ENCODE measurements around the gene TGFBI.

Gene TGFBI

DNA sequence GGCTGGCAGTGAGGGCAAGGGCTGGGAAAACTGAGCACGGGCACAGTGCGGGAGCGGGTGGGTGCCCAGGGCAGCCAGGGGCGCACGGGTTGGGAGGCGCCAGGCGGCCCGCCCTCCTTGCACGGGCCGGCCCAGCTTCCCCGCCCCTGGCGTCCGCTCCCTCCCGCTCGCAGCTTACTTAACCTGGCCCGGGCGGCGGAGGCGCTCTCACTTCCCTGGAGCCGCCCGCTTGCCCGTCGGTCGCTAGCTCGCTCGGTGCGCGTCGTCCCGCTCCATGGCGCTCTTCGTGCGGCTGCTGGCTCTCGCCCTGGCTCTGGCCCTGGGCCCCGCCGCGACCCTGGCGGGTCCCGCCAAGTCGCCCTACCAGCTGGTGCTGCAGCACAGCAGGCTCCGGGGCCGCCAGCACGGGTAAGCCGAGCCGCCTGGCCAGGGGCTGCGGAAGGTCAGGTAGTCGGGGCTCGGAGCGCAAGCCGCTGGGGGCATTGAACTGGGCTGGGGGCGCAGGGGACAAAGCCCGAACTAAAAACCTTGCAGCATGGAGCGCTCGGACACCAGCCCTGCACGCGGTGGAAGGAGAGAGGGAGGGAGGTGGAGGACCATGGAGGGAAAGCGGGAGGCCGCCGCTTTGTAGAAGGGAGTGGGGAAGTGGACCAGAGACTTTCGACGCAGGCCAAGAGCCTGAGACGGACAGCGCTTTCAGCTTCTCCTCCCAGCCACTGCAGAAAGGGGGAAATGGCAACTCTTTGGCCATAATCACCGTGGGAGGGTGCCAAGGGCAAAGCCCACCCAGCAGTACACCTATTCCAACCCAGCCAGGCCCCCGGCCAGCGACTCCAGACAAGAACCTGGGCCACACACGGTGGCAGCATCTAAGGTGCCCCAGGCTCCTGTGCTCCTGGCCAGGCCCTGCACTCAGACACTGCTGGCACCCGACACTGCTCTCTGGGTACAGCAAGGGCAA lies at the start of gene TGFBI:
Gene TGFBI (plus strand): TSS at position 207 of the 961 bp plus-strand sequence. CDS start 68 bp downstream, at position 275.
- no peak for DNase-seq

DNA sequence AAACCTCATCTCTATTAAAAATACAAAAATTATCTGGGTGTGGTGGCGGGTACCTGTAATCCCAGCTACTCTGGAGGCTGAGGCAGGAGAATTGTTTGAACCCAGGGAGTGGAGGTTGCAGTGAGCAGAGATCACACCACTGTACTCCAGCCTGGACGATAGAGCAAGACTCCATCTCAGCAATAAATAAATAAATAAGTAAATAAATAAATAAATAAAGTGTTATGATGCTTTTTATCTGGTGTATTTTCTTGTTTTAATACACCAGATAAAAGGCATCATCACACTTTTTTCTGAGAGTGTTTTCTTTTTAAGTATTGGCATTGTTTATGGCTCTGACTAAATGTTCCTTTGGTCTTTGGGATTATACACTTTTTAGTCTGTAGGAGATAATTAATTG lies 49.8 kb upstream of the TGFBI start:
- no peak for DNase-seq

DNA sequence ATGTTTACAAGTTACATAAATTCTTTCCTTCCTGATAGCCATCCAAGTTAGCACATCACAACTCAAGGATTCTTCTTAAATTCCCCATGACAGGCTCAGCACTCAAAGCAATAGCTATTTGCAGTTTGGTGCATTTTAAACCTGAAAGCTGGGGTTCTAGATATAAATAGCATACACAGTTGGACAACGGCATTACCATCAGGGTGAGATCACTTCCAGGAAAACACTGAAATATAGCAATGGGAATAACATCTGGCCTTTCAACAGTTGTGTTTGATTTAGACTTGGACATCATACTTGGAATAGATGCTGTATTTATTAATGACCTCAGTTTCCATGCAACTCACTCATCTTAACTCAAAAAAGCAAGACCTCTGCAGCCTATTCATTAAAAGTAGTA lies 49.3 kb upstream of the TGFBI start:
- no peak for DNase-seq

DNA sequence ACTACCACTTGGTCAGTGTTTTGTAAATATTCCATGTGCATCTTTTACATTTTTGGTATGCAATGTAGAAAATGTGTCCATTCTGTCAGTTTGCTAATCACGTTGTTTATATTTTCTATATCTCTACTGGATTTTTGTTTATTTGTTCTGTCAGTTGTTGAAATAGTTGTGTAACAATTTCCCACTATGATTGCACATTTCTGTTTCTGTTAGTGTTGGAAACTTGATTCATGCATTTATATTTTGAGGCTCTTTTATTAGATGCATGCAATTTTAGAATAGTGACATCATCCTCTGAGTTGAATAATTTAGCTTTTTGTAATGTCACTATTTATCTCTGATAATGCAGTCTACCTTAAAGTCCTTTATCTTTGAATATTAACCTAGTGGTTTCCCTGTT lies 48.2 kb upstream of the TGFBI start:
- no peak for DNase-seq

DNA sequence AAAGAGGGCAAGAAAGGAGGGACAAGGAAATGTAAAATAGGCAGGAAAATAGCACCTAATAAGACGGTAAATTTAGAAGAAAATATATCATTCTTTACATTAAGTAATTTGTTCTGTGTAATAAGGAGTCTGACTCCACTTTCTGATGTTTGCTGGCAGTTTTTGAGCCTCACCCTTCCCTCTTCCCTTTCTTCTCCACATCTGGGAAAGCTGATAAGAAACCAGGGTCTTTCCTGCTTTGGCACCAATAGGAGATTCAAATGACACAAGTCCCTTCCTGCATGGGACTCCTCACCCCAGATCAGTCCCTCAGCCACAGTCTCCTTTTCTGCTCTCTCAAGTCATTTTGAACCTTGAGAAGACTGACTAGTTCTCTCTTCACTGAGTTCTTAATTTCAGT lies 42.8 kb upstream of the TGFBI start:
- no peak for DNase-seq

DNA sequence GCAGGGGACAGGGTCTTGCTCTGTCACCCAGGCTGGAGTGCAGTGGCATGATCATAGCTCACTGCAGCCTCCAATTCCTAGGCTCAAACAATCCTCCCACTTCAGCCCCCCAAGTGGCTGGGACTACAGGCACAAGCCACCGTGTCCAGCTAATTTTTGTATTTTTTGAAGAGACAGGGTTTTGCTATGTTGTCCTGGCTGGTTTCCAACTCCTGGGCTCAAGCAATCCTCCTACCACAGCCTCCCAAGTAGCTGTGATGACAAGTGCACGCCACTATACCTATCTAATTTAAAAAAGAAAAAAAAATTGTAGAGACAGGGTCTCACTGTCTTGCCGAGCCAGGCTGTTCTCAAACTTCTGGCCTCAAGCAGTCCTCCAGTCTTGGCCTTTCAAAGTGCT lies 42.4 kb upstream of the TGFBI start:
- DNase-seq = no peak

DNA sequence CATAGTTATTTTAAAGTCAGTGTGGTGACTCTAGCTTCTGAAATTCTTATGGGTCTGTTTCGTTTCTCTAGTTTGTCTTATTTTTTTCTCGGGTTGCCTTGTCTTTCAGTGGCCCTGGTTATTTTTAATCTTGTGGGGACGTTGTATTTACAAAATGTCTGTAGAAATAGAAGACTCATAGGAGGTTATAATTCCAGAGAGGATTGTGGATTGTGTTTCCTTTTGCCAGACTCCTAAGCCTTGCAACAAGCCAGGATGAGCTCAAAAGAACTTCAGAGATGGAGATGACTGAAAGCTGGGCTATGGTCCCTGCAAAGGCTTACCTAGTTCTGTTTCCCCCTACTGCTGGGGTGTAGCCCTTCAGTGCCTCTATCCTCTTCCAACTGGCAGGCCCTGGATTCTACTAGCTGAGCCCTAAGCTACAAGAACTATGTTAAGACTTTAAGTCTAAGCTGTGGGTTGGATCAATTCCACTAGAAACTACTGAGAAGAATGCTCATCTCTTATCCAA lies 41.8 kb upstream of the TGFBI start:
- no peak for DNase-seq

DNA sequence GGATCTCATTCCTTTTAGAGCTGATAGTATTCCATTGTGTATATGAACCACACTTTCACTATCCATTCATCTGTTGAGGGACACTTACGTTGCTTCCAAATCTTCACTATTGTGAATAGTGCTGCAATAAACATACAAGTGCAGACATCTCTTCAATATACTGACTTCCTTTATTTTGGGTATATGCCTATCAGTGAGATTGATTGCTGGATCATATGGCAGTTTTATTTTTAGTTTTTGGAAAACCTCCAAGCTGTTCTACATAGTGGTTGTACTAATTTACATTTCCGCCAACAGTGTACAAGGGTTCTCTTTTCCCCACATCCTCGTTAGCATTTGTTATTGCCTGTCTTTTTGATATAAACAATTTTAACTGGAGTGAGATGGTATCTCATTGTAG lies 40.2 kb upstream of the TGFBI start:
- DNase-seq = no peak

DNA sequence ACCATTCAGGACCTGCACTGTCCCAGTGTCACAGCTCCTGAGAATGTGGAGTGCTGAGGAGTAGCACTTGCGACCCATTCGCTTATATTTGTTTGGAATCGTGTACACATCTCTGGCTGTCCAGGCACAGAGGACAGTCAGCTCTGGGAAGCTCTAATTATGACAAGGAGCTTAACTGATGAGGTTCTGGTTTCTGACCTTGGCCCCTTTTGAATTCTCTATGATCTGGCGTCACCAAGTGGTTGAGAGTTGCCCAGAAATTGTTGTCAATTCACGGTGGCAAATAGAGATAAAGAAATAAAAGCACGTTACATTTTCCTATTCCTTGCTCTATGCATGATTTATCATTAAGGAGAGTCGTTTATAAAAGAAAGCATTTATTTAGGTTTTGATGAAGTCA lies 39.1 kb upstream of the TGFBI start:
- DNase-seq = no peak

DNA sequence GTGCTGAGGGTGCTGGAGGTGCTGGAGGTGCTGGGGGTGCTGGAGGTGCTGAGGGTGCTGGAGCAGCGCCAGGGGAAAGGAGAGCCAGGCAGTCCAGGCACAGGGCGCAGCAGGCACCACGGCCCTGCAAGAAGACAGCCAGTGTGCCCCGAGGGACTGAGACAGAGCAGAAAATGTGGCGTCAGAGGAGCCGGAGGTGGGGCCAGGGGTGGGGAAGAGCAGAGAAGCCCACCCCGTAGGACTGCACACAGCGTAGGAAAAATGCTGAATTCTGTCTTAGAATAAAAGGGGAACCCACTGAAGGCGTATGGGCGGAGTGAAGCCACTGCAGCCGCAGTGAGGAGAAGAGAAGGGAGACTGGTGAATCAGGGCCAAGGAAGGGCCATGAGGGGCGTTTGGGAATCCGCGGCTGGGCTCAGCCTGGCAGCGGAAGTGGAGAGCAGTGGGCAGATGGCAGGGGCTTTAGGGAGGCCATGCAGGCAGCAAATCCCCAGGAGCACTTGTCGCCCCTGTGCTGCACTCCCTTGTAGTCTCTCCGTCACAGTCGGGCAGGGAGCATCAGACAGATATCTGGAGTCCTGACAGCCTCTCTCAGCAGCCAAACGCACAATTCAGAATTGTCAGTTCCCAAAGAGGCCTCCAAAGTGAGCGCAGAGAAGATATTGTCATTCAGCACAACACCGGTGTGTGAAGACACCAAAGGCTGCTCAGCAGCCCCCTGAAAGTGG lies 38.1 kb upstream of the TGFBI start:
- no peak for DNase-seq

DNA sequence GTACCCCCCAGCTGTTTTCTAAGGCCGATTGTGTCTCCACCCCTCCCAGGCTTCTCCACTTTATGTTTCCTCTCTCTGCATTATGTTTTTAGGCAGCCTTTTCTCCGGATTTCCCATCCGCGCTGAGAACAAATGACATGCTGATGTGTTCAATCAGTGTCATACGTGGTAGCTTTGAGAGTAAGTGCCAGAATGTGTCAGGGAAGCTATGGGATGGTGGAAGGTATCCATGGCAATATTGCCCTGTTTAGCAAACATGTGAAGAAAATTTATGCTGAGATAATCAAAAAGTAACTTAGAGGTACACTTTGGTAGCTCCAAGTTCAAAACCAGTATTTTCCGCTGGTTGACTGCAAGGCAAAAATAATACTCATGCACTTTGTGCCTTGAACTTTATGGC lies 37.4 kb upstream of the TGFBI start:
- no peak for DNase-seq

DNA sequence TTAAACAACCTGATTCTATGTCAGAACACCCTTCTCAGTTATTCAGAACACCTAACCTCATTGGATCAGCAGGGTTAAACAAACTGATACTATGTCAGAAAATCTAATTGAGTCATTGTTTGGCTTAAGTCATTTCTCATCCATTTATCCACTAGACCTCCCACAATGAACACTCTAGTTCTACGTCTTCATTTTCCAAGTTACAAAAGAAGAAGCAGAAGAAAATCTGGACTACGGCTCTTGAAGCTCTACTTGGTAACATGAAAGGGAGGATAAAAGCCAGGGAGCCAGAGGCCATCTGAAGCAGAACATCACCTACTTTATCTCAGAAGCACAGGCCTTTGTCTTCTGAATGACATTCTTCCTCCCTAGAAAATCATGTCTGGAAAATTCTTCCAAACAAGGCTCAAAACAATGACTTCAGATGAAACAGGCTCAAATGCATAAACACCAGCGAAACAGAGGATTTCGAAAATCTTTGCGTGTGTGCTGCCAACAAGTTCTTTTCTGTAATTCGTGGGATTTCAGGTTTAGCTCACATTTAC lies 35.4 kb upstream of the TGFBI start:
- DNase-seq = no peak

DNA sequence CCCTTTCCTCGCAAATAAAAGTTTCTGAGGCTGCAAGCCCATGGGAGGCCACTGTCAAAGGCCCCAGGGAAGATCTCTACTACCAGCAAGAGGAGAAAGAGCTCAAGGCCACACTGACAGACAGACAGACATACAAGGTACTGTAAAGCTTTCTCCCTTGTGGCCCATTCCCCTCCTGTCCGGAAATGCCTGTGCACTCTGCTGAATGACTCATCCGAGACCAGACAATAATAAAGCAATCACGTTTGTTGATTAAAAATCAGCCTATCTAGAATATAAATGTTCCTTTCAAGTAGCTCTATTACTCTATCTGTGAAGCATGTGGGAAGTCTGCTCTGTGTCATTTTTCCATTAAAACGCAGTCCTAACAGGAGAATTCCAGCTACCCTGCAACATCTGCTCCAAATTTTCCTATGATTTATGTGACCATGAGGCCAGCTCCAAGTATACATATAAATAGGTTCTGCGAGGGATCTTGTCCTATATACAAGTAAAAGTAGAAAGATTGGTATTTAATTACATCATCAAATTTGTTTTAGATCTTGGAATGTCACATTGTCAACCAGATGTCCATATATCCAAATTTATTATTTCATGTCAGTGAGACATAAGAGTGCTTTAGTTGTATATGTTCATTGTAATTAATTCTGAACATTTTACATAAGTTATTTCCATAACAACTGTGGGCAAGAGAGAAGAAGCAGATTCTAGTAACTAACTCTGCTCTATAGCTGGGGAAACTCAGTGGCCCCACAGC lies 34.7 kb upstream of the TGFBI start:
- no peak for DNase-seq

DNA sequence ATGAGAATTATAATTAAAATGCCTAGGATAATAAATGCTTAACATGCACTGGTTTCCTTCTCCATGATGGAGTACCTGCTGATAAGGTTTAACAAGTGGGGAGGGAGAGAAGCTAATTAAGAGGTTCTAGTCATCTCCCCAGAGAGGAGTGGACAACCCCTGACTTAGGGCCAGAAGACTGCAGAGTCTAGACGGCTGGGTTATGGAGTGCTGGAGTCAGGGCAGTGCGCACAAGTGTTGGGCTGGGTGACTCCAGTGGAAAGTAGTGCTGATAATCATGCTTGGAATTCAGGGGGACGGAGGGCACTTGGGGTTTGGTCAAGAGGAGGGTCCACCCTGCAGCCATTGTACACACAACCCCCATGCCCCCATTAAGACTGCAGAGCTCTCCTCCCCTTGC lies 32.8 kb upstream of the TGFBI start:
- DNase-seq = no peak

DNA sequence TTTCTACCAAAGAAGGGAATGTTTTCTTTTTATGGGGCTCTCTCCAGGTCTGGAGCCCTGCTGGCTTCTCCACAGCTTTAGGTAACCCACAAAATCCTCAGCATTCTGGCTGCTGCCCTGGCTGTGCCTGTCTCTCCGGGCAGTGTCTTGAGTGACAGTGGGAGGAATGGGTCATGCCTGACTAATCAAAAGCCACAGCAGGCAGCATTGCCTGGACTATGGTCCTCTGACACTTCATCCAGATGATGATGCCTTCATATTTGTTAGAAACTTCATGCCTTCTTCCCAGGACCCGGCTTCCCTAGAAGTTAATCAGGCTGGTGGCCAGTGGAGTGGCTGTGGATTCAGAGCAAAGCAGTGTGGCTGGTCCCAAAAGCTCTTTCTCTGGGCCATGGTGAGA lies 32.2 kb upstream of the TGFBI start:
- DNase-seq = no peak

DNA sequence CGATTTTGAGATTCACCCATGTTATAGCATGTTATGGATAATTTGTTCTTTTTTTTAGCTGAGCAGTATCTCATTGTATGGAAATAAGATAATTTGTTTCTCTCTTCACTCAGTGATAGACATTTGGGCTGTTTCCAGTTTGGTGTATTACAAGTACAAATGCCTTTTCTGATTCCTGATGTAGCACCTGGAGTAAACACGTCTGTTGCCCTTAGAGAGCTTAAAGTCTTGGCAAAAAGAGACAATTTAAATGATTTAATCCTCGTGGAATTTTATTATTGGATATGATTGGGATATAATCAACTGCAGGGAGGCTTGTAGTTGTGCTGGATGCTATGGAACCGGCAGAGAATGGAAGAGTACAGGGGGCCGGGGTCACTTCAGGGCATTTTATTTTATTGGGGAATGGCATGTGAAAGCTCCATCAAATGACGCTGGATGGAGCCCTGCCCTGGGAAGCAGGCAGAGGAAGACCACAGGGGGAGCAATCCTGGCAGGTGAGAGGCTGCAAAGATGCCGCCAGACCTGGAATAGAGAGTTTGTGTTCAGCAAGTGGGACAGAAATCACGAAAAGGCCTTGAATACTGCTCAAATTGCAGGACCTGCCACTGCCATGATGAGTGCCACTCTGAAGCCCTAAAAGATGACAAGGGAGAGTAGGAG lies 31.0 kb upstream of the TGFBI start:
- DNase-seq = no peak

DNA sequence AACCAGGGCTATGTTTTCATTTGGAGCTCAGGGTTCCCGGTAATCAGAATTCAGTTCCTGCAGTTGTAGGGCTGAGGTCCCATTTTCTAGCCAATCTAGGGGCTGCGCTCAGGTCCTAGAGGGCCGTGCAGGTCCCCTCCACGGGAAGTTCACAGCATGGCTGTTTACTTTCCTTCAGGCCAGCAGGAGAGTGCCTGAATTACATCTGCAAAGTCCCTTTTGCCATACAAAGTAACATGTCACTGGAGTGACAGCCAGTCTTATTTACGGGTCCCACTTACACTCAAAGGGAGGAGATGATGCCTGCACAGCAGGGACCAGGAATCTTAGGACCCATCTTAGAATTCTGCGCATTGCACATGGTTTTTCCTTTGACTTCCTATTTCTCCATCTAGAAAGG lies 29.9 kb upstream of the TGFBI start:
- DNase-seq = no peak

DNA sequence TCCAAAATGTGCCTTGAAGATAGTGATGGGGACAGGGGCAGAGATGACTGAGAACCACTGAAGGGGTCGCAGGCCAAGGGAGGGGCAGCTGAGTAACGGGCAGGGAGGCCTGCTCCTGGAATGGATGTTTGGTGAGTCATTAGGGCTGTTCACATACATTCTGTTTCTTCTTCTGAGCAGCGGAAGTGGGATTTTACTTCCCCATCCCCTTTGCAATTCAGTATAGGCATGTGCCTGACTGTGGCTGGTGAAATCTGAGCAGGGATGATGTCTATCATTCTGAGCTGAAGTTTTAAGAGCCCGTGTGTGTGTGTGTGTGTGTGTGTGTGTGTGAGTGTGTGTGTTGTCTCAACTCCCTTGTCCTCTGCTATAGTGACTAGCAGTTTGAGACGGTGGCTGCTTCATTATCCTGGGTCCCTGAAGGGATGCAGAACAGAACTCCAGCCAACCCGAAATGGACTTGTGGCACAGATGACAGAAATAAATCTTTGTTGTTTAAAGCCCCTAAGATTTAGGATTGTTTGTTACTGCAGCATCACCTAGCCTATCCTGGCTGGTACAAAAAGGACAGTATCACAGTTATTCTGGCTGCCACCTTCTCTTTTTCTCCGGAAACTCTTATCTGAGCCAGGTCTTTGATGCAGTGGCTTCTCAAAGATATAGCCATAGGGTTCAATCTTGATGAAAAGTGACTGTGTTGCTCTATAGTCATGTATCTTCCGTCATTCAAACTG lies 29.2 kb upstream of the TGFBI start:
- no peak for DNase-seq

DNA sequence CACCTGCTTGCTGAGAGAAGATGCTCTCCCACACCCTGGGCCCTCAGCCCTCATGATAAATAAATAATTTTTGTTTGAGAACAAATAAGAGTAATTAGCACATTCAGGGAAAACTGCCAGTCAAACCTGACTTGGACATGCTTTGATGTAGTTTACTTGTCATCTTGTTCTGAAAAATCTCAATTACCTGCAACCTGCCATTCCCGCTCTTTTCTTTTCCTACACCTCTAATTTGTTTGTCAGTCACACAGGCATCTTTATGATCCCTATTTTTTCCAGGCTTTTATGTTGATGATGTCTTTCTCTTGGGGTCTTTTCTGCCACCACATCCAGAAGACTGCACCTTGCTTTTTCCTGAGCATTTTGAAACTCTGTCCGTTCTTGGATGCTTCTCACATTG lies 28.6 kb upstream of the TGFBI start:
- DNase-seq = no peak

DNA sequence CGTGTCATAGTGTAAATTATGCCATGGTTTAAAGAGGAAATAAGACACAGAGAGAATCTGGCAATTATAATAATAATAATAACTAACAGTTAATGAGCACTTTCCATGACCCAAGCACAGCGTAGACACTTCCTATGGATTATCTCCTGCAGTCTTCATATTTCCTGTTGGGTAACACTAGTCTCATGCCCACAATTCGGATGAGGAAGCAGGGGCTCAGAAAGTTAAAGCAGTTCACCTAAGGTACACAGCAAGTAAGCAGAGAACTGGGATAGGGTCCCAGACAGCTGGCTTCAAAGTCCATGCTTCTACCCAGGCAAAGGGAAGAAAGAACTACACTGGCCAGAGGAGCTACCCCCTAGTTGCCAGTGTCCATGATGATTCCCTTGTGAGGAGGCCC lies 27.9 kb upstream of the TGFBI start:
- no peak for DNase-seq

DNA sequence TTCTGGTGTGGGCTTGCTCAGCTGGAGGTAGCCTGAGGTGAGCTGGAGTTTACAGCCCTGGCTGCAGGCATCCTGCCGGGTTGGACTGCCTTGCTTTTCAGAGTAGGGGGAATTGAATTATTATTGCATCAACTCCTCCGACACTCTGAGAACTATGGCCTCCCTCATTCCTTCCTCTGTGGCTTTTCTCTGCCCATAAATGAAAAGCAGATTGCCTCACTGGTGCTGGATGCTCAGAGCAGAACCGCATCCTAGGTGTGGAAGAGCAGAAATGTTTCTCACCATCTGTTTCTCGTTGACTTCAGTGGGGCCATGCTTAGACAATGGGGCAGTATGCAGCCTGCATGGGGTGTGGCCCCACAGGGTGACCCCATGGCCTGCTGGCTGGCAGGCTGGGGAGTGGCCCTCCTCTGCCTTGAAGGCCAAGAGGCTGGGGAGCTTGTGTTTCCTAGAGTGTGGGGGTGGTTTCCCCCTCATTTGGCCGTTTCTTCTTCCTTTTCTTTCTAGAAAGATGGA lies 27.3 kb upstream of the TGFBI start:
- no peak for DNase-seq

DNA sequence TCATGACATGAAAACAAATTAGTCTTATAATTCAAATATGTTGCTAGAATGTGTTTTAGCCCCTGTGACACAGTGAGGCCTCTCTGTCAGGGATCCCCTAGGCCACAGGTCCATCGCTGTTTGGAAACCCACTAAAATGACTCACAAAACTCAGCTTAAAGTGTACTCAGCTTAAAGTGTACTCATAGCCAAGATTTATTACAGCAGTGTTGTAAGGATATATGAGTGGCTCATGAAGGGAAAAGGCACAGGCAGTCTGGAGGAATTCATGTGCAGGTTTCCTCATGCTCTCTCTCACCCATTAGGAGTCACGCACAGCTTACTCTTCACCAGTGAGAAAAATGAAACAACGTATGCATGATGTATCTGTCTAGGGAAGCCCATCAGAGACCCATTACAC lies 24.4 kb upstream of the TGFBI start:
- no peak for DNase-seq
